ENCODE data around the gene NSD2.
"Not testable (repeated sequence)": the region's sequence is repeated elsewhere in the genome, so short reads cannot be mapped to it uniquely, and the experiment has no call there.

Gene NSD2

GRCh38 chr4:1834047-1834775 is 37.0 kb upstream of the NSD2 start:
- peak; percentile 92 for DNase-seq (ENCODE audit: low spot score)
- TF ChIP-seq CTCF (IDR thresholded peaks at IDR 0.05; ENCODE audit: extremely low read depth, insufficient read depth, missing control alignments): no peak
- in situ Hi-C loops (cut with MboI; ENCODE audit: low pct_unique_long_range_greater_than_20kb, low sequenced_read_pairs, unreplicated experiment): no loop called here

GRCh38 chr4:1835836-1836235 is 35.4 kb upstream of the NSD2 start:
- in situ Hi-C loops (cut with MboI; ENCODE audit: low pct_unique_long_range_greater_than_20kb, low sequenced_read_pairs, unreplicated experiment); DNase-seq (ENCODE audit: low spot score): not testable (repeated sequence)

GRCh38 chr4:1836650-1837049 is 34.5 kb upstream of the NSD2 start:
- TF ChIP-seq CTCF (IDR thresholded peaks at IDR 0.05; ENCODE audit: extremely low read depth, insufficient read depth, missing control alignments): no peak
- no peak for DNase-seq (ENCODE audit: low spot score)
- in situ Hi-C loops (cut with MboI; ENCODE audit: low pct_unique_long_range_greater_than_20kb, low sequenced_read_pairs, unreplicated experiment): no loop called here

GRCh38 chr4:1837069-1837468 is 34.1 kb upstream of the NSD2 start:
- no peak for DNase-seq (ENCODE audit: low spot score)
- TF ChIP-seq CTCF (IDR thresholded peaks at IDR 0.05; ENCODE audit: extremely low read depth, insufficient read depth, missing control alignments): no peak
- in situ Hi-C loops (cut with MboI; ENCODE audit: low pct_unique_long_range_greater_than_20kb, low sequenced_read_pairs, unreplicated experiment): no loop called here

GRCh38 chr4:1839282-1839681 is 31.9 kb upstream of the NSD2 start:
- in situ Hi-C loops (cut with MboI; ENCODE audit: low pct_unique_long_range_greater_than_20kb, low sequenced_read_pairs, unreplicated experiment): no loop called here
- no peak for TF ChIP-seq CTCF (IDR thresholded peaks at IDR 0.05; ENCODE audit: extremely low read depth, insufficient read depth, missing control alignments)
- DNase-seq (ENCODE audit: low spot score): no peak

- in situ Hi-C loops (cut with MboI; ENCODE audit: low pct_unique_long_range_greater_than_20kb, low sequenced_read_pairs, unreplicated experiment): no loop called here
- DNase-seq (ENCODE audit: low spot score): no peak
- TF ChIP-seq CTCF (IDR thresholded peaks at IDR 0.05; ENCODE audit: extremely low read depth, insufficient read depth, missing control alignments): no peak
Observed at GRCh38 chr4:1841201-1841886, 29.8 kb upstream of the NSD2 start.

- DNase-seq (ENCODE audit: low spot score): no peak
- no peak for TF ChIP-seq CTCF (IDR thresholded peaks at IDR 0.05; ENCODE audit: extremely low read depth, insufficient read depth, missing control alignments)
- in situ Hi-C loops (cut with MboI; ENCODE audit: low pct_unique_long_range_greater_than_20kb, low sequenced_read_pairs, unreplicated experiment): no loop called here
Observed at GRCh38 chr4:1841887-1842210, 29.3 kb upstream of the NSD2 start.

All from GM13977 (cell line).